Stomach (tissue), 9 donors: ENCODE results near the gene MYO3B. TPM values are rescaled to one million over a fixed set of nuclear protein-coding genes. Genes with fewer than 3 reads are reported as not detected.

Experiments used
- DNase-seq, 2 donors: peaks; one replicate each; pipeline versions ENCODE4 v3.0.0 to v3.0.0-alpha.2; 2013 to 2019
- H3K27ac ChIP-seq, 5 donors: fragments of 200-600 bp in 4 of 5; sonication (generic) in 4 of 5; one replicate each; pipeline ENCODE4 v1.5.1; 2013 to 2019; ENCODE audit warnings: mild to moderate bottlenecking in 1 of 5, moderate library complexity in 1 of 5
- H3K27me3 ChIP-seq, 3 donors: fragments of 200-600 bp; sonication (generic); one replicate each; pipeline ENCODE4 v1.5.1; 2017 to 2019; ENCODE audit warnings: mixed run types in 1 of 3
- H3K36me3 ChIP-seq, 4 donors: fragments of 200-600 bp; sonication (generic); 1 replicate in 3 of 4; 2 replicates in 1 of 4; pipeline ENCODE4 v1.5.1; 2016 to 2019
- H3K4me1 ChIP-seq, 4 donors: fragments of 200-600 bp; sonication (generic); one replicate each; pipeline ENCODE4 v1.5.1; 2016 to 2019
- H3K4me3 ChIP-seq, 4 donors: fragments of 200-600 bp; sonication (generic) in 3 of 4; one replicate each; pipeline ENCODE4 v1.5.1; 2016 to 2019; ENCODE audit warnings: mild to moderate bottlenecking in 1 of 4
- H3K9me3 ChIP-seq, 4 donors: fragments of 200-600 bp; sonication (generic); one replicate each; pipeline ENCODE4 v1.5.1; 2016 to 2019
- EP300 ChIP-seq: sonication (generic); formaldehyde crosslinking; IDR thresholded peaks from one replicate; pipeline ENCODE4 v1.6.1; 2017; ENCODE audit warnings: antibody characterized with exemption
- POLR2A ChIP-seq, 4 donors: fragments of 450-650 bp; IDR thresholded peaks; one replicate each; pipeline ENCODE4 v1.6.1; 2016; ENCODE audit warnings: antibody characterized with exemption in 4 of 4, control low read depth in 2 of 4, mild to moderate bottlenecking in 1 of 4, moderate library complexity in 1 of 4
- POLR2AphosphoS5 ChIP-seq, 3 donors: sonication (generic); formaldehyde crosslinking; IDR thresholded peaks; one replicate each; pipeline ENCODE4 v1.6.1; 2016; ENCODE audit warnings: antibody characterized with exemption in 3 of 3
- WGBS, 5 donors: extraction: QIAGEN DNeasy Blood & Tissue Kit in 3 of 5; methylation state at CpG; one replicate each; pipeline versions ENCODE4 v1.1.5 to v1.1.7; 2013 to 2018; 5-methylcytosine and 5-hydroxymethylcytosine counted together
- intact Hi-C: fragments of 100-400 bp; cut with DNase I; formaldehyde crosslinking; loops from one replicate; pipeline ENCODE4 v1.15.1; 2023; ENCODE audit warnings: low total_unique reads
- polyA plus RNA-seq, 3 donors: library from polyadenylated mRNA; stranded (reverse); fragments of 200-250 nt; gene quantifications; one replicate each; pipeline ENCODE4 v1.2.3, GENCODE V29; 2013
- total RNA-seq, 5 donors: library from RNA; depleted of rRNA; stranded (reverse); fragments of >200 nt; gene quantifications; one replicate each; pipeline versions ENCODE4 v1.1.0 to v1.2.3, GENCODE V29; 2014 to 2016
- TF ChIP-seq, protein P1 (sequence below), 7 experiments: fragments of 450-650 bp in 4 of 7; fragments of 200-600 bp in 3 of 7; sonication (generic) in 3 of 7; IDR thresholded peaks; one replicate each; pipeline ENCODE4 v1.5.1; 2016 to 2019; ENCODE audit warnings: antibody characterized with exemption in 7 of 7, control low read depth in 2 of 7, mild to moderate bottlenecking in 1 of 7
- donor health status: healthy with polysubstance abuse.
- donor health status: Bipolar disorder and iron deficiency.
- donor health status: healthy.

MYO3B gene
- total and polyA plus RNA-seq, 8 donors = 0.05 to 0.37 TPM; not detected in 6

DNA sequence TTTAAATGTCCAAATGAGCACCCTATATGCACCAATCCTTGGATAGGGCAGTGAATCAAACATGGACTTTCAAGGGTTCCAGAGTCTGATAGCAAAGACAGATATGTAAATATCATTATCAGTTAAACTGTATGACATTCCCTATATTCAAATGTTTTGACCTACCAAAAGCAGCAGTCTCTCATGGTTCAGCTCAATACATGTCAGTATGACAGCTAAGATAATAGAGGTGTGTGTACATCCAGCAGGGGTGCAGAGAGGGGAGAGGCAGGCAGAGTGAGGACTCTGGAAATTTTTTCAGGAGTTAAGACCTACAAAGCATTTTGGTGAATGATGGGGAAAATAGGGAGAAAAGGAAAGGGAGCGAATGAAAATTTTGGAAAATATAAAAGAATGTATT is 106.3 kb downstream of the MYO3B start:
- H3K4me1 ChIP-seq = no peaks in the 10 kb centered on the region

DNA sequence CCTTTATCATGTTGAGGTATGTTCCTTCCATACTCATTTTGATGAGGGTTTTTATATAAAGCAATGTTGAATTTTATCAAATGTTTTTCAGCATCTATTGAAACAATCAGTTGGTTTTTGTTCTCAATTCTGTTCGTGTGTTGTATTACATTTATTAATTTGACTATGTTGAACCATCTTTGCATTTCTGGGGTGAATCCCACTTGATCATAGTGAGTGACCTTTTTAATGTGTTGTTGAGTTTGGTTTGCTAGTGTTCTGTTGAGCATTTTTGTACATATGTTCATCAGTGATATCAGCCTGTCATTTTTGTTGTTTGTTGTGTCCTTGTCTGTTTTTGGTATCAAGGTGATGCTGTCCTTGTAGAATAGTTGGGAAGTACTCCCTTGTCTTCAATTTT is 110.9 kb downstream of the MYO3B start:
- TF ChIP-seq POLR2AphosphoS5 (IDR thresholded peaks at IDR 0.05) = no peak
- no peak for TF ChIP-seq POLR2A (IDR thresholded peaks at IDR 0.05)
- no peak for TF ChIP-seq EP300
- TF ChIP-seq, protein P1, sequence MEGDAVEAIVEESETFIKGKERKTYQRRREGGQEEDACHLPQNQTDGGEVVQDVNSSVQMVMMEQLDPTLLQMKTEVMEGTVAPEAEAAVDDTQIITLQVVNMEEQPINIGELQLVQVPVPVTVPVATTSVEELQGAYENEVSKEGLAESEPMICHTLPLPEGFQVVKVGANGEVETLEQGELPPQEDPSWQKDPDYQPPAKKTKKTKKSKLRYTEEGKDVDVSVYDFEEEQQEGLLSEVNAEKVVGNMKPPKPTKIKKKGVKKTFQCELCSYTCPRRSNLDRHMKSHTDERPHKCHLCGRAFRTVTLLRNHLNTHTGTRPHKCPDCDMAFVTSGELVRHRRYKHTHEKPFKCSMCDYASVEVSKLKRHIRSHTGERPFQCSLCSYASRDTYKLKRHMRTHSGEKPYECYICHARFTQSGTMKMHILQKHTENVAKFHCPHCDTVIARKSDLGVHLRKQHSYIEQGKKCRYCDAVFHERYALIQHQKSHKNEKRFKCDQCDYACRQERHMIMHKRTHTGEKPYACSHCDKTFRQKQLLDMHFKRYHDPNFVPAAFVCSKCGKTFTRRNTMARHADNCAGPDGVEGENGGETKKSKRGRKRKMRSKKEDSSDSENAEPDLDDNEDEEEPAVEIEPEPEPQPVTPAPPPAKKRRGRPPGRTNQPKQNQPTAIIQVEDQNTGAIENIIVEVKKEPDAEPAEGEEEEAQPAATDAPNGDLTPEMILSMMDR (IDR thresholded peaks at IDR 0.05) = no peak
- intact Hi-C loops = no loop called here
- H3K27ac ChIP-seq = no peak overlapping the region
- H3K36me3 ChIP-seq = no peaks in the 10 kb centered on the region
- H3K27me3 ChIP-seq = no peaks in the 10 kb centered on the region
- H3K9me3 ChIP-seq = peaks cover 0 to 29% (median 17%) of the 10 kb centered on the region in 4 donors
- no peak for DNase-seq
- 73 to 87% (median 80%) methylated on average over 1 of the region's 1 CpG for WGBS, 5 donors
- no peak overlapping the region for H3K4me3 ChIP-seq
- no peaks in the 10 kb centered on the region for H3K4me1 ChIP-seq

More for the DNA sequence above, 106.3 kb downstream of the MYO3B start:
- Histone ChIP-seq H3K27me3 (peaks cover 0 to 4% (median 0%) of the 10 kb centered on the region in 3 donors), H3K4me3 (no peak overlapping the region), H3K27ac (no peak overlapping the region), H3K36me3 (no peaks in the 10 kb centered on the region), H3K9me3 (no peaks in the 10 kb centered on the region)
- DNase-seq = no peak
- intact Hi-C loops = no loop called here
- no peak for TF ChIP-seq EP300
- no peak for TF ChIP-seq POLR2AphosphoS5 (IDR thresholded peaks at IDR 0.05)
- TF ChIP-seq, protein P1 (IDR thresholded peaks at IDR 0.05) = no peak
- TF ChIP-seq POLR2A (IDR thresholded peaks at IDR 0.05) = no peak
- WGBS, 5 donors = 93 to 98% (median 93%) methylated on average over 1 of the region's 1 CpG

DNA sequence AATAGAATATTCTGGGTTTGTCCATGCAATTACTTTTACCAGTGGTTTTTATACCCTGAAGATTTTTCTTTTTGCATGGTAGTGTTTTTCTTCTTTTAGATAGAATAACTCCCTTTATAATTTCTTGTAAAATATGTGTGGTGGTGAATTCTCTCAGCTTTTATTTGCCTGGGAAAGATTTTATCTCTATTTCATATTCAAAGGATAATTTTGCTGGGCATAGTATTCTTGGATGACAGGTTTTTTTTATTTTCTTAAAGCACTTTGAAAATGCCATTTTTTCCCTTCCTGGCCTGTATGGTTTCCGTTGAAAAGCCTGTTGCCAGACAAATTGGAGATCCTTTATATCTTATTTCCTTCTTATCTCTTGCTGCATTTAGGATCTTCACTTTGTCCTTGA is 113.5 kb downstream of the MYO3B start:
- peaks cover 0 to 33% (median 21%) of the 10 kb centered on the region in 4 donors for H3K9me3 ChIP-seq
- no peak overlapping the region for H3K4me3 ChIP-seq
- H3K36me3 ChIP-seq = no peaks in the 10 kb centered on the region
- 74 to 91% (median 84%) methylated on average over 1 of the region's 1 CpG for WGBS, 5 donors
- no peaks in the 10 kb centered on the region for H3K27me3 ChIP-seq
- no peaks in the 10 kb centered on the region for H3K4me1 ChIP-seq
- intact Hi-C loops = no loop called here
- no peak overlapping the region for H3K27ac ChIP-seq
- TF ChIP-seq POLR2A (IDR thresholded peaks at IDR 0.05) = no peak
- no peak for TF ChIP-seq POLR2AphosphoS5 (IDR thresholded peaks at IDR 0.05)
- TF ChIP-seq EP300 = no peak
- TF ChIP-seq, protein P1 (IDR thresholded peaks at IDR 0.05) = no peak
- no peak for DNase-seq

DNA sequence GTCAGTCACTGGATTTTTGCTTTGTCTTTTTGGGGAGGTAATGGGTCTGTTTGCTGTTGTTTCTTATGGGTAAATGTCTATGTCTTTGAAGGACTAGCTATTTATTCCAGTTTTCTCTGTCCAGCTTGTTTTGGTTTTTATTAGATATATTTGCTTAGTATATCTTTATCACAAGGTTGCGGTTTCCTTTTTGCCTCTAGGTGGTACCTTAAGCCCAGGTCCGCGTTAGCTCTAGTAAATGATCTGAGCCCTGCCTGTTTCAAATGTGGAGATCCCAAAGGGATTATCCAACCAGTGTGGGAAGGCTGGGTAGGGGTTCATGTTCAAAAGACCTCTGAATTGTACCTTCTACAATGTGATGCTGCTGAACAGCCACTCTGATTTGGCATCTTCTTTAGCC is 114.5 kb downstream of the MYO3B start:
- H3K27ac ChIP-seq = no peak overlapping the region
- no peak for DNase-seq
- H3K4me3 ChIP-seq = no peak overlapping the region
- H3K4me1 ChIP-seq = no peaks in the 10 kb centered on the region
- no peaks in the 10 kb centered on the region for H3K27me3 ChIP-seq
- intact Hi-C loops = no loop called here
- WGBS, 5 donors = 45 to 69% (median 52%) methylated on average over 3 of the region's 3 CpGs
- H3K36me3 ChIP-seq = no peaks in the 10 kb centered on the region
- H3K9me3 ChIP-seq = peaks cover 0 to 33% (median 21%) of the 10 kb centered on the region in 4 donors
- TF ChIP-seq EP300 (no peak), POLR2AphosphoS5 (IDR thresholded peaks at IDR 0.05) (no peak), POLR2A (IDR thresholded peaks at IDR 0.05) (no peak)
- TF ChIP-seq, protein P1 (IDR thresholded peaks at IDR 0.05) = no peak
